ENCODE measurements around the gene AKIRIN1.
"Not testable (repeated sequence)": the region's sequence is repeated elsewhere in the genome, so short reads cannot be mapped to it uniquely, and the experiment has no call there.

AKIRIN1 gene

DNA sequence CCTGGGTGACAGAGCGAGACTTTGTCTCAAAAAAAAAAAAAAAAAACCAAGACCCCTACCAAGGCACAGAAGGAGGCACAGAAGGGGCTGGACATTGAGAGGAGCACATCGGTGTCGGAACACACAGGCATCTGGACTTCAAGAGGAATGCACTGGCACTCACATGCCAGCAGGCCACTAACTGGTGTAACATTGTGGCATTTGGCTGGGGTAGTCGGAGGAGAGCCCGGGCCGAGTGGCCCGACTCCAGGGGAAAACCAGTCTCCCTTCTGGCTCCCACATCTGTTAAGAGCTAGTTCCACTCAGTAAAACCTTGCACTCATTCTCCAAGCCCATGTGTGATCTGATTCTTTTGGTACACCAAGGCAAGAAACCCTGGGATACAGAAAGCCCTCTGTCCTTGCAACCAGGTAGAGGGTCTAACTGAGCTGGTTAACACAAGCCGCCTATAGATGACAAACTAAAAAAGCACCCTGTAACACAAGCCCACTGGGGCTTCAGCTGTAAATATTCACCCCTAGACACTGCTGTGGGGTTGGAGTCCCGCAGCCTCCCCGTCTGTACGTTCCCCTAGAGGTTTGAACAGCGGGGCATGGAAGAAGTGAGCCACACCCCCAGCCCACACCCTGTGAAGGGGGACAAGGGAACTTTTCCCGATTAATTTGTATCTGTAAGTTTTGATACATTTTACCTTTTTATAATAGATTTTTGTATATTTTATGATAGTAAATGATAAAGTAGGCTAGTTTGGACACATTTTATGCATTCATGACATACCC lies 17.2 kb upstream of the AKIRIN1 start:
- Histone ChIP-seq H3K9me3 (peaks cover 11% of the 10 kb centered on the region), H3K27me3 (no peaks in the 10 kb centered on the region), H3K27ac (no peak overlapping the region), H3K4me1 (ENCODE audit: control insufficient read depth in 1 of 2, insufficient read depth in 1 of 2, low read depth in 1 of 2, low read length in 1 of 2) (no peaks in the 10 kb centered on the region), H3K36me3 (no peaks in the 10 kb centered on the region), H3K4me3 (ENCODE audit: low read depth in 1 of 2, low read length in 1 of 2) (no peak overlapping the region)
- TF ChIP-seq, protein P1, sequence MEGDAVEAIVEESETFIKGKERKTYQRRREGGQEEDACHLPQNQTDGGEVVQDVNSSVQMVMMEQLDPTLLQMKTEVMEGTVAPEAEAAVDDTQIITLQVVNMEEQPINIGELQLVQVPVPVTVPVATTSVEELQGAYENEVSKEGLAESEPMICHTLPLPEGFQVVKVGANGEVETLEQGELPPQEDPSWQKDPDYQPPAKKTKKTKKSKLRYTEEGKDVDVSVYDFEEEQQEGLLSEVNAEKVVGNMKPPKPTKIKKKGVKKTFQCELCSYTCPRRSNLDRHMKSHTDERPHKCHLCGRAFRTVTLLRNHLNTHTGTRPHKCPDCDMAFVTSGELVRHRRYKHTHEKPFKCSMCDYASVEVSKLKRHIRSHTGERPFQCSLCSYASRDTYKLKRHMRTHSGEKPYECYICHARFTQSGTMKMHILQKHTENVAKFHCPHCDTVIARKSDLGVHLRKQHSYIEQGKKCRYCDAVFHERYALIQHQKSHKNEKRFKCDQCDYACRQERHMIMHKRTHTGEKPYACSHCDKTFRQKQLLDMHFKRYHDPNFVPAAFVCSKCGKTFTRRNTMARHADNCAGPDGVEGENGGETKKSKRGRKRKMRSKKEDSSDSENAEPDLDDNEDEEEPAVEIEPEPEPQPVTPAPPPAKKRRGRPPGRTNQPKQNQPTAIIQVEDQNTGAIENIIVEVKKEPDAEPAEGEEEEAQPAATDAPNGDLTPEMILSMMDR (IDR thresholded peaks at IDR 0.05), result no peak

DNA sequence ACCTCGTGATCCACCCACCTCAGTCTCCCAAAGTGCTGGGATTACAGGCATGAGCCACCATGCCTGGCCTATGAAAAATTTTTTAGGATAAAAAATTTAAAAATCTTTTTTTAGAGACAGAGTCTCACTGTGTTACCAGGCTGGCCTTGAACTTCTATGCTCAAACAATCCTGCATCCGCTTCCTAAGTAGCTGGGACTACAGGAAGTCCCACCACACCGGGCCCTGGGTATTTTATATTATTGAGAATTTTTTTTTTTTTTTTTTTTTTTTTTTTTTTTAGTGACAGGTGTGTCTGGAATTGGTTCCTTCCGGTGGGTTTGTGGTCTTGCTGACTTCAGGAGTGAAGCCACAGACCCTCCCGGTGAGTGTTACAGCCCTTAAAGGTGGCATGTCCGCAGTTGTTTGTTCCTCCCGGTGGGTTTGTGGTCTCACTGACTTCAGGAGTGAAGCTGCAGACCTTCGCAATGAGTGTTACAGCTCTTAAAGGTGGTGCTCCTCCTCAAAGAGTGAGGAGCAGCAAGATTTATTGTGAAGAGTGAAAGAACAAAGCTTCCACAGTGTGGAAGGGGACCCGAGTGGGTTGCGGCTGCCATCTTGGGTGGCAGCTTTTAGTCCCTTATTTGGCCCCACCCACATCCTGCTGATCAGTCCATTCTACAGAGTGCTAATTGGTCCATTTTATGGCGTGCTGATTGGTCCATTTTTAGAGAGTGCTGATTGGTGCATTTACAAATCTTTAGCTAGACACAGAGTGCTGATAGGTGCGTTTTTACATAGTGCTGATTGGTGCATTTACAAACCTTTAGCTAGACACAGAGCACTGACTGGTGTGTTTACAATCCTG lies 13.5 kb upstream of the AKIRIN1 start:
- H3K4me1 ChIP-seq (ENCODE audit: control insufficient read depth in 1 of 2, insufficient read depth in 1 of 2, low read depth in 1 of 2, low read length in 1 of 2); H3K27ac ChIP-seq; H3K4me3 ChIP-seq (ENCODE audit: low read depth in 1 of 2, low read length in 1 of 2); H3K27me3 ChIP-seq; H3K36me3 ChIP-seq: not testable (repeated sequence)
- peaks cover 11% of the 10 kb centered on the region for H3K9me3 ChIP-seq

DNA sequence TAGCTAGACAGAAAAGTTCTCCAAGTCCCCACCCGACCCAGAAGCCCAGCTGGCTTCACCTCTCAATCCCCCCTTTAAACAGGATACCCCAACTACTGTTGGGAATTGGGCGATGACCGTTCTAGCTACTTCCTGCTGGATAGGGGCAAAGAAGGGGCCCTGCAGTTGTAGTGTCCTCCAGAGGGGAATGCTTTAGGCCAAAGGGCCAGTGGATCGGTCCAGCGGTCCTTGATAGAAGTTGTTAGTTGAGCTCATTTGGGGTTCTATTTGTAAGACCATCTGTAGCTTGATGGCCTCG lies 12.9 kb upstream of the AKIRIN1 start:
- peaks cover 11% of the 10 kb centered on the region for H3K9me3 ChIP-seq
- H3K4me1 ChIP-seq (ENCODE audit: control insufficient read depth in 1 of 2, insufficient read depth in 1 of 2, low read depth in 1 of 2, low read length in 1 of 2); H3K4me3 ChIP-seq (ENCODE audit: low read depth in 1 of 2, low read length in 1 of 2); H3K27ac ChIP-seq; H3K27me3 ChIP-seq; H3K36me3 ChIP-seq: not testable (repeated sequence)

DNA sequence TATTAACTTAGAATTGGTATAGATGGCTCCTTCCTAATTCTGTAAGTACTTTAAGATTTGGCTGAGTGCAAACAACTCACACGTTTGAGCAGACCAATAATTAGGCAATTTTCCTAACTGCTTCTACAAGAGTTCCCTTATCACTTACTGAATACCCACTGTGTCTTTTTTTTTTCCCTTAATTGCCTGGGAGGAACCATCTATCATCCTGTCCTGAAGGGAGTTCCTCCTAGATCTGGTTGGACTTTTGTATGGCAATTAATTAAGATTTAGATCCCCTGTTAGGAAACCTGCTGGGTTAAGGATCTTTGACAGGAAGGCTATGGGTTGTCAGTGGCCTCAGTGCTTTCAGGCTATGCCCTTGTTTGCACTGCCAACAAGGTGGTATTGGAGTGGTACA lies 11.7 kb upstream of the AKIRIN1 start:
- not testable (repeated sequence) for H3K27me3 ChIP-seq; H3K4me1 ChIP-seq (ENCODE audit: control insufficient read depth in 1 of 2, insufficient read depth in 1 of 2, low read depth in 1 of 2, low read length in 1 of 2); H3K27ac ChIP-seq; H3K4me3 ChIP-seq (ENCODE audit: low read depth in 1 of 2, low read length in 1 of 2); H3K36me3 ChIP-seq
- peaks cover 11% of the 10 kb centered on the region for H3K9me3 ChIP-seq

DNA sequence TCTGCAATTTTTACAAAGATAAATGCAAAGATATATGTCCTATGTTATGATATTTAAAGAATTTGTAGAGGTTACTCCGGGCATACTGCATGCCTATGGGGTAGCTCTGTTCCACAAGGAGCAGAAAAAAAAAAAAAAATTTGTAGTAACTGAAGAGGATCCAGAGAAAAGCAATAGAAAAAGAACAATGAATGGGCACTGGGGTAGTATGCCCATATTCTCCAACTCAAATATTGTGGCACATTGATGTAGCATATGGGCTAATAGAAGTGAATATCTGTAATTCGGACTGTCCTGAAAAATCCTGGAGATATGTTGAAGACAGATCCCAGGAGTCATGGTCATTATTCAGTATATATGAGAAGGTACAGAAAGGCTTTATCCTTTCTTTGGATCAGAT lies 1.1 kb upstream of the AKIRIN1 start:
- H3K36me3 ChIP-seq, result peaks cover 3% of the 10 kb centered on the region
- peak overlapping the region; percentile 96 for H3K27ac ChIP-seq
- H3K4me3 ChIP-seq (ENCODE audit: low read depth in 1 of 2, low read length in 1 of 2), result no peak overlapping the region
- peaks cover 17 to 22% of the 10 kb centered on the region in 2 experiments for H3K4me1 ChIP-seq (ENCODE audit: control insufficient read depth in 1 of 2, insufficient read depth in 1 of 2, low read depth in 1 of 2, low read length in 1 of 2)
- H3K9me3 ChIP-seq, result no peaks in the 10 kb centered on the region
- no peaks in the 10 kb centered on the region for H3K27me3 ChIP-seq
- TF ChIP-seq, protein P1 (IDR thresholded peaks at IDR 0.05), result no peak

DNA sequence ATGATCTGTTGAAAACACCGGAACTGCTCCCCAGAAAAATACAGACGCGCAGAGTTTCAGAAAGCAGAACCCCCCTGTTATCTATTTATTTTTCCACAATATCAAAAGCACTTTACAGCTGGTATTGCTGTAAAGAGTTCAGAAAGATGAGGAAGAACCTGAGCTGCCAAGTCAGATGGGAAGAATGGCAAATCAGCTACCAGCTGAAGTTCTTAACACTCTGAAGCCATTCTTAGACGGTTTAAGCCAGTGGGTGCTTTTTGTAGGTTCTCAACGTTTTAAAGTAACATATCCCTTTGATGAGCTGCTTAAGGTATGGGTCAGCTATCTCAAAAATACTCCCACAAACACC lies 714 bp upstream of the AKIRIN1 start:
- H3K4me1 ChIP-seq (ENCODE audit: control insufficient read depth in 1 of 2, insufficient read depth in 1 of 2, low read depth in 1 of 2, low read length in 1 of 2), result peaks cover 17 to 22% of the 10 kb centered on the region in 2 experiments
- TF ChIP-seq, protein P1 (IDR thresholded peaks at IDR 0.05), result no peak
- no peaks in the 10 kb centered on the region for H3K9me3 ChIP-seq
- H3K27ac ChIP-seq, result peak overlapping the region; percentile 96
- no peaks in the 10 kb centered on the region for H3K27me3 ChIP-seq
- H3K36me3 ChIP-seq, result peaks cover 6% of the 10 kb centered on the region
- H3K4me3 ChIP-seq (ENCODE audit: low read depth in 1 of 2, low read length in 1 of 2), result peak overlapping the region; percentile 81 to 91

All from neutrophil (primary cell).